Gastrocnemius medialis (tissue), 4 donors: ENCODE results near the gene TYSND1. TPM values are rescaled to one million over a fixed set of nuclear protein-coding genes. Genes with fewer than 3 reads are reported as not detected.

Experiments
- ATAC-seq, 2 donors: fragments of 150-250 bp; one replicate each; pipeline ENCODE4 v1.9.1; 2016
- DNase-seq, 2 donors: peaks; one replicate each; pipeline ENCODE4 v3.0.0-alpha.2; 2019
- H3K27ac ChIP-seq, 4 donors: fragments of 200-600 bp; sonication (generic); 1 replicate in 1 of 4; 2 replicates in 3 of 4; pipeline ENCODE4 v1.5.1; 2016 to 2018; ENCODE audit warnings: mild to moderate bottlenecking in 2 of 4, moderate library complexity in 1 of 4
- H3K27me3 ChIP-seq, 3 donors: fragments of 200-600 bp; sonication (generic) in 2 of 3; 1 replicate in 1 of 3; 2 replicates in 2 of 3; pipeline versions ENCODE4 v1.5.1 to v1.6.0; 2016 to 2019; ENCODE audit warnings: mild to moderate bottlenecking in 1 of 3, moderate library complexity in 1 of 3
- H3K36me3 ChIP-seq, 2 donors: fragments of 200-600 bp; sonication (generic) in 1 of 2; one replicate each; pipeline ENCODE4 v1.5.1; 2017 to 2018
- H3K4me1 ChIP-seq, 2 donors: fragments of 200-600 bp; sonication (generic) in 1 of 2; one replicate each; pipeline ENCODE4 v1.5.1; 2016 to 2017; ENCODE audit warnings: mild to moderate bottlenecking in 2 of 2
- H3K4me3 ChIP-seq, 4 donors: fragments of 200-600 bp; sonication (generic) in 3 of 4; 1 replicate in 1 of 4; 2 replicates in 3 of 4; pipeline ENCODE4 v1.5.1; 2016 to 2019; ENCODE audit warnings: mild to moderate bottlenecking in 2 of 4
- H3K9me3 ChIP-seq, 3 donors: fragments of 200-600 bp; sonication (generic) in 2 of 3; 1 replicate in 1 of 3; 2 replicates in 2 of 3; pipeline ENCODE4 v1.5.1; 2016 to 2019
- POLR2A ChIP-seq, 2 donors: fragments of 450-650 bp; IDR thresholded peaks; one replicate each; pipeline ENCODE4 v1.6.1; 2017; ENCODE audit warnings: antibody characterized with exemption in 2 of 2, mild to moderate bottlenecking in 2 of 2, moderate library complexity in 2 of 2
- in situ Hi-C, 4 donors: fragments of 200-750 bp; cut with MboI; loops; one replicate each; pipeline versions ENCODE4 v1.15.0 to v1.8.0; 2017; ENCODE audit warnings: low sequenced_read_pairs in 4 of 4
- intact Hi-C: fragments of 100-400 bp; cut with DNase I; formaldehyde crosslinking; loops from one replicate; pipeline ENCODE4 v1.15.1; 2023; ENCODE audit warnings: low total_unique reads
- total RNA-seq, 4 donors: library from RNA; depleted of rRNA; stranded (reverse); fragments of >200 nt; gene quantifications; one replicate each; pipeline versions ENCODE4 v1.1.0 to v1.2.3, GENCODE V29; 2016
- TF ChIP-seq, protein P1 (sequence below), 5 experiments: fragments of 450-650 bp in 3 of 5; fragments of 200-600 bp in 2 of 5; sonication (generic) in 2 of 5; IDR thresholded peaks in 4 of 5; conservative IDR thresholded peaks in 1 of 5; 1 replicate in 4 of 5; 2 replicates in 1 of 5; pipeline ENCODE4 v1.5.1; 2016 to 2019; ENCODE audit warnings: antibody characterized with exemption in 5 of 5, mild to moderate bottlenecking in 3 of 5, moderate library complexity in 3 of 5

TYSND1 gene
- total RNA-seq, 4 donors from 2014 or later = 2.7 to 10.3 (median 4.7) TPM

- no peak for DNase-seq
- intact Hi-C loops (no loop called here), in situ Hi-C loops (no loop called here)
- peaks cover 33 to 45% of the 10 kb centered on the region in 2 donors for H3K4me1 ChIP-seq
- no peaks in the 10 kb centered on the region for H3K9me3 ChIP-seq
- H3K4me3 ChIP-seq = peak overlapping the region; percentile 92 to 98 (median 94)
- TF ChIP-seq, protein P1, sequence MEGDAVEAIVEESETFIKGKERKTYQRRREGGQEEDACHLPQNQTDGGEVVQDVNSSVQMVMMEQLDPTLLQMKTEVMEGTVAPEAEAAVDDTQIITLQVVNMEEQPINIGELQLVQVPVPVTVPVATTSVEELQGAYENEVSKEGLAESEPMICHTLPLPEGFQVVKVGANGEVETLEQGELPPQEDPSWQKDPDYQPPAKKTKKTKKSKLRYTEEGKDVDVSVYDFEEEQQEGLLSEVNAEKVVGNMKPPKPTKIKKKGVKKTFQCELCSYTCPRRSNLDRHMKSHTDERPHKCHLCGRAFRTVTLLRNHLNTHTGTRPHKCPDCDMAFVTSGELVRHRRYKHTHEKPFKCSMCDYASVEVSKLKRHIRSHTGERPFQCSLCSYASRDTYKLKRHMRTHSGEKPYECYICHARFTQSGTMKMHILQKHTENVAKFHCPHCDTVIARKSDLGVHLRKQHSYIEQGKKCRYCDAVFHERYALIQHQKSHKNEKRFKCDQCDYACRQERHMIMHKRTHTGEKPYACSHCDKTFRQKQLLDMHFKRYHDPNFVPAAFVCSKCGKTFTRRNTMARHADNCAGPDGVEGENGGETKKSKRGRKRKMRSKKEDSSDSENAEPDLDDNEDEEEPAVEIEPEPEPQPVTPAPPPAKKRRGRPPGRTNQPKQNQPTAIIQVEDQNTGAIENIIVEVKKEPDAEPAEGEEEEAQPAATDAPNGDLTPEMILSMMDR (IDR thresholded peaks at IDR 0.05 in 4 of 5, conservative IDR thresholded peaks at IDR 0.05 in 1 of 5) = no peak
- TF ChIP-seq POLR2A (IDR thresholded peaks at IDR 0.05) = no peak
- no peaks in the 10 kb centered on the region for H3K27me3 ChIP-seq
- no peak for ATAC-seq
- H3K27ac ChIP-seq = peak overlapping the region; percentile 92 to 98 (median 95)
- H3K36me3 ChIP-seq = no peaks in the 10 kb centered on the region
Measured at GRCh38 chr10:70169011-70169410, 22.5 kb upstream of the TYSND1 start.

DNA sequence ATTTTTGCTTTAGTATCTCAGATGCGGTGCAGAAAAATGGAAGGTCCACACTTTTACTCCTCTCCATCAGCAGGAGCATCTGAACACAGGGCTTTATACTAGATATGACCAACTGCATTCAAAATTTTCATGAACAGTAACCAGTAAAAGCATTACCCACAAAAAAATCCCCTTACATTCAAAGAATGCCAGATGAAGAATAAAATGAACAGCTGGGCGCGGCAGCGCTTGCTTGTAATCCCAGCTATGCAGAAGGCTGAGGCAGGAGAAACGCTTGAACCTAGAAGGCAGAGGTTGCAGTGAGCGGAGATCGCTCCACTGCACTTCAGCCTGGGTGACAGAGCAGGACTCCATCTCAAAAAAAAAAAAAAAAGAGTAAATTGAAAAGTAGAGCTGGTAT, 20.7 kb upstream of the TYSND1 start:
- H3K9me3 ChIP-seq = no peaks in the 10 kb centered on the region
- no peak for TF ChIP-seq POLR2A (IDR thresholded peaks at IDR 0.05)
- TF ChIP-seq, protein P1 (IDR thresholded peaks at IDR 0.05 in 4 of 5, conservative IDR thresholded peaks at IDR 0.05 in 1 of 5) = no peak

GRCh38 chr10:70166394-70166793, 19.9 kb upstream of the TYSND1 start:
- Histone ChIP-seq H3K27ac (no peak overlapping the region), H3K4me1 (peaks cover 55 to 68% of the 10 kb centered on the region in 2 donors), H3K36me3 (peaks cover 0 to 2% of the 10 kb centered on the region in 2 donors), H3K9me3 (no peaks in the 10 kb centered on the region), H3K4me3 (no peak overlapping the region), H3K27me3 (no peaks in the 10 kb centered on the region)
- ATAC-seq = no peak
- no peak for TF ChIP-seq POLR2A (IDR thresholded peaks at IDR 0.05)
- TF ChIP-seq, protein P1 (IDR thresholded peaks at IDR 0.05 in 4 of 5, conservative IDR thresholded peaks at IDR 0.05 in 1 of 5) = no peak
- intact Hi-C loops (no loop called here), in situ Hi-C loops (no loop called here)
- DNase-seq = no peak

More for the DNA sequence above, 20.7 kb upstream of the TYSND1 start:
- no peak for ATAC-seq
- no peak for DNase-seq
- Histone ChIP-seq H3K27me3 (no peaks in the 10 kb centered on the region), H3K27ac (no peak overlapping the region), H3K4me3 (no peak overlapping the region), H3K4me1 (peaks cover 48 to 60% of the 10 kb centered on the region in 2 donors), H3K36me3 (no peaks in the 10 kb centered on the region)
- in situ Hi-C loops = no loop called here
- intact Hi-C loops = no loop called here

DNA sequence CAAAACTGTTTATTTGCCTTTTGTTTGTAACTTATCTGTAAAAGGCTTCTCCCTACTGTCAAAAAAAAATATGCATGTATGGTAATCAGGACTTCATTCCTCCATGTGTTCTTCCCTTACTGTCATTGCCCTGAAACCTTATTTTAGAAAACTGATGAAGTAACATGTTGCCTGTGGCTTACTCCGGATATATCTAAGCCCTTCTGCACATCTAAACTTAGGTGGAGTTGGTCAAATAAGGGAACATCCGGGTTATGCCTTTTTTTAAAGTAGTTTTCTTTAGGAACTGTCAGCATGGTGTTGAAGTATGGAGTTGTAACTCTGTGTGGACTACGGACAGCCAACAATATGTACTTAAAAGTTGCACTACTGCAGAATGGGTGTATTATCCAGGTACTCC, 17.7 kb upstream of the TYSND1 start:
- Histone ChIP-seq H3K4me1 (peaks cover 58 to 66% of the 10 kb centered on the region in 2 donors), H3K36me3 (peaks cover 0 to 22% of the 10 kb centered on the region in 2 donors), H3K4me3 (no peak overlapping the region), H3K27ac (peak overlapping the region in 2 of 4 donors; percentile 9 to 36), H3K9me3 (no peaks in the 10 kb centered on the region), H3K27me3 (no peaks in the 10 kb centered on the region)
- DNase-seq = no peak
- in situ Hi-C loops = no loop called here
- no peak for ATAC-seq
- intact Hi-C loops = no loop called here
- TF ChIP-seq POLR2A (IDR thresholded peaks at IDR 0.05) = no peak
- TF ChIP-seq, protein P1 (IDR thresholded peaks at IDR 0.05 in 4 of 5, conservative IDR thresholded peaks at IDR 0.05 in 1 of 5) = no peak

DNA sequence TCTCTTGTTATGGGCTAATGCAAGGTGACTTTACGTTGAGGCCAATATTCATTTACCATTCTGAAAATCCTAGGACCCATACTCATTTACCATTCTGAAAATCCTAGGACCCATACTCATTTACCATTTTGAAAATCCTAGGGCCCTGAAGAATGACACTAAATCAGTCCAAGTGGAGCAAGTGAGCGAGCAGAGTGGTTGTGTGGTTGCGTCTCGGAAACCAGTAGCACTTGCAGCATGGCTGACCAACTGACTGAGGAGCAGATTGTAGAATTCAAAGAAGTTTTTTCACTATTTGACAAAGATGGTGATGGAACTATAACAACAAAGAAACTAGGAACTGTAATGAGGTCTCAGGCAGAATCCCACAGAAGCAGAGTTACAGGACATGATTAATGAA, 16.9 kb upstream of the TYSND1 start:
- in situ Hi-C loops (no loop called here), intact Hi-C loops (no loop called here)
- ATAC-seq (no peak), DNase-seq (no peak)
- TF ChIP-seq, protein P1 (IDR thresholded peaks at IDR 0.05 in 4 of 5, conservative IDR thresholded peaks at IDR 0.05 in 1 of 5) = no peak
- no peak for TF ChIP-seq POLR2A (IDR thresholded peaks at IDR 0.05)
- peaks cover 51 to 59% of the 10 kb centered on the region in 2 donors for H3K4me1 ChIP-seq
- no peaks in the 10 kb centered on the region for H3K9me3 ChIP-seq
- H3K27ac ChIP-seq = no peak overlapping the region
- no peak overlapping the region for H3K4me3 ChIP-seq
- no peaks in the 10 kb centered on the region for H3K27me3 ChIP-seq
- H3K36me3 ChIP-seq = peaks cover 0 to 22% of the 10 kb centered on the region in 2 donors
